Glutamatergic neuron (in vitro differentiated cells): Measurements from ENCODE around the gene ZFP92. TPM values are rescaled to one million over a fixed set of nuclear protein-coding genes. Genes with fewer than 3 reads are reported as not detected.

Source experiments
- DNase-seq: peaks from one replicate; pipeline ENCODE4 v3.0.0; 2022
- H3K27ac Mint-ChIP-seq: one replicate; pipeline ENCODE4 v1.8.0; 2020; ENCODE audit warnings: mild to moderate bottlenecking, mixed read lengths, inconsistent platforms; ENCODE audit not compliant: unreplicated experiment
- H3K27me3 Mint-ChIP-seq: one replicate; pipeline ENCODE4 v1.8.0; 2020; ENCODE audit warnings: mild to moderate bottlenecking, moderate library complexity, mixed read lengths, inconsistent platforms; ENCODE audit not compliant: unreplicated experiment
- H3K36me3 Mint-ChIP-seq: one replicate; pipeline ENCODE4 v1.8.0; 2020; ENCODE audit warnings: mild to moderate bottlenecking, mixed read lengths, inconsistent platforms; ENCODE audit not compliant: unreplicated experiment
- H3K4me1 Mint-ChIP-seq: one replicate; pipeline ENCODE4 v1.8.0; 2020; ENCODE audit warnings: mild to moderate bottlenecking, low read depth, mixed read lengths, inconsistent platforms; ENCODE audit not compliant: unreplicated experiment
- H3K4me3 Mint-ChIP-seq: one replicate; pipeline ENCODE4 v1.8.0; 2020; ENCODE audit warnings: mild to moderate bottlenecking, mixed read lengths, inconsistent platforms; ENCODE audit not compliant: unreplicated experiment
- H3K9me3 Mint-ChIP-seq: one replicate; pipeline ENCODE4 v1.8.0; 2020; ENCODE audit warnings: mild to moderate bottlenecking, moderate library complexity, mixed read lengths, inconsistent platforms; ENCODE audit not compliant: unreplicated experiment
- CTCF ChIP-seq: fragments of 200-600 bp; sonication (generic); IDR thresholded peaks from one replicate; pipeline ENCODE4 v1.5.0; 2021; ENCODE audit not compliant: partially characterized antibody, unreplicated experiment
- long read RNA-seq: library from polyadenylated mRNA; unstranded; transcript quantifications from one replicate; pipeline ENCODE4 v2.0.0, GENCODE V29; 2020; ENCODE audit not compliant: unreplicated experiment
- total RNA-seq: library from RNA; stranded (reverse); fragmentation: NEBNext Ultra II Directional; extraction: Animal tissue kit (Norgen Biotek cat#: 25700); gene quantifications from one replicate; pipeline ENCODE4 v1.2.1, GENCODE V29; 2021; ENCODE audit not compliant: unreplicated experiment

The ZFP92 gene
- 0.07 TPM for total RNA-seq
- long read RNA-seq = 0 reads

- Mint-ChIP-seq H3K4me1 (no peaks in the 10 kb centered on the region), H3K27ac (no peak within 1 kb of the TSS), H3K4me3 (peak within 1 kb of the TSS; percentile 52), H3K27me3 (peaks cover 2% of the 10 kb centered on the region), H3K36me3 (no peaks in the 10 kb centered on the region), H3K9me3 (peaks cover 1% of the 10 kb centered on the region)
- no peak for TF ChIP-seq CTCF
- DNase-seq = no peak
Observed at GRCh38 chrX:153411255-153411987, at the start of gene ZFP92. Gene ZFP92 (plus strand): TSS chrX:153411472. CDS start chrX:153418323, 6,851 bp downstream.

GRCh38 chrX:153361781-153362397 is 49.4 kb upstream of the ZFP92 start:
- Mint-ChIP-seq H3K9me3 (peaks cover 6% of the 10 kb centered on the region), H3K27me3 (no peaks in the 10 kb centered on the region), H3K4me1 (no peaks in the 10 kb centered on the region)

GRCh38 chrX:153365670-153366069 is 45.6 kb upstream of the ZFP92 start:
- no peaks in the 10 kb centered on the region for H3K27me3 Mint-ChIP-seq
- no peaks in the 10 kb centered on the region for H3K4me1 Mint-ChIP-seq
- no peaks in the 10 kb centered on the region for H3K9me3 Mint-ChIP-seq
- no peak for TF ChIP-seq CTCF
- no peaks in the 10 kb centered on the region for H3K36me3 Mint-ChIP-seq
- DNase-seq = no peak
- H3K4me3 Mint-ChIP-seq = no peak overlapping the region
- H3K27ac Mint-ChIP-seq = no peak overlapping the region

More at GRCh38 chrX:153361781-153362397, 49.4 kb upstream of the ZFP92 start:
- Mint-ChIP-seq H3K27ac (no peak overlapping the region), H3K36me3 (no peaks in the 10 kb centered on the region), H3K4me3 (no peak overlapping the region)
- no peak for TF ChIP-seq CTCF
- no peak for DNase-seq

GRCh38 chrX:153366119-153366518 is 45.2 kb upstream of the ZFP92 start:
- Mint-ChIP-seq H3K4me1 (no peaks in the 10 kb centered on the region), H3K36me3 (no peaks in the 10 kb centered on the region), H3K9me3 (no peaks in the 10 kb centered on the region), H3K4me3 (no peak overlapping the region), H3K27ac (no peak overlapping the region), H3K27me3 (no peaks in the 10 kb centered on the region)
- no peak for TF ChIP-seq CTCF
- DNase-seq = no peak
